ENCODE measurements around the gene TNFRSF25. TPM values are rescaled to one million over a fixed set of nuclear protein-coding genes. Genes with fewer than 3 reads are reported as not detected.
"Not testable (repeated sequence)": the region's sequence is repeated elsewhere in the genome, so short reads cannot be mapped to it uniquely, and the experiment has no call there.

The TNFRSF25 gene
- total and polyA plus RNA-seq, 9 of the 15 experiments (the other 6 are each of a cell fraction or from before 2014, with no cell fraction given), result 0.24 to 0.49 TPM; not detected in 7

DNA sequence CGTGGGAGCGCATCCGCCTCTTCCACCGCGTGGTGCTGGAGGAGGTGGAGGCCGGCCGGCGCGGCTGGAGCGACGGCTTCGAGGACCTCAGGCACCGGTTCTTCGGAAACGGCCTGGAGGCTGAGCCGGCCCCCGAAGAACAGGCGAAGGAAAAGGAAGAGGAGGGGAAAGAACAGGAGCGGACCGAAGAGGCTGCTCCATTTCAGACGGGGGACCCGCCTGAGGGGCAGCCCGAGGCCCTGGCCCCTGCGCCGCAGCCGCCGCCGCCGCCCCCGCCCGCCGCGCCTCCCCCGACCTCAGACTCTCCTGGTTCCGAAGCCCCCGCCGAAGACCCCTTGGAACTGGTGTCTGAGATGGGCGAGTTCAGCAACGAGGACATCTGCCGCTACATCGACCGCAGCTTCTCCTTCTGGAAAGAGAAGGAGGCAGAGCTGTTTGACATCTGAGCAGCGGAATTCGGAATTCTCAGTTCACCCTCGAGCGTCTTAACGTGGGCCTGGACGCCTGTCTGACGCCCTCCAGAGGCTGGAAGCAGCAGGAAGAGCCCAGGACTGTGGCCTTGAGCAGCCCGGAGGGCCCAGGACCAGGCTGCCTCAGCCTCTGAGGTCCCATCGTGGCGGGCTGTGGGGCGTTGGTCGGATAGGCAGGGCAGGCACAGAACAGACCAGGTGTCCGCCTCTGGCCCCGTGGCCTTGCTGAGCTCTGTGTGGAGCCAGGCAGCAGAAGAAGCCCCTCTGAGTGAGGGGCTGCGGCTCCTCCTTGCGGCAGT is 10.0 kb downstream of the TNFRSF25 start:
- Histone ChIP-seq H3K27me3 (ENCODE audit: control insufficient read depth in 2 of 2, insufficient read depth in 2 of 2, low read length in 2 of 2) (peaks cover 37 to 81% of the 10 kb centered on the region in 2 experiments), H3K4me1 (replicated peaks in 1 of 2; ENCODE audit: control insufficient read depth in 2 of 2, insufficient read depth in 2 of 2, low read length in 2 of 2) (peaks cover 0 to 49% of the 10 kb centered on the region in 2 experiments; a peak in 2 of 5 replicates), H4K20me1 (replicated peaks; ENCODE audit: control insufficient read depth, insufficient read depth, low read length) (peaks cover 11% of the 10 kb centered on the region; the same call in 1 of the 2 replicates)
- H3K9me3 ChIP-seq (replicated peaks; ENCODE audit: control insufficient read depth, insufficient read depth, low read depth, low read length); intact Hi-C loops (cut with micrococcal nuclease); BruUV-seq (replicated peaks); DNase-seq (ENCODE audit: extremely low read depth in 1 of 4, low spot score in 3 of 4); H3K4me3 ChIP-seq; in situ Hi-C loops (cut with MboI); H3K4me2 ChIP-seq (ENCODE audit: insufficient read depth, low read length); H3K79me2 ChIP-seq (ENCODE audit: control insufficient read depth, insufficient read depth, low read length); H3K9me1 ChIP-seq (ENCODE audit: control insufficient read depth, insufficient read depth, low read length); H3K9ac ChIP-seq (ENCODE audit: insufficient read depth in 1 of 2, low read depth in 2 of 2, low read length in 2 of 2); H2AFZ ChIP-seq (ENCODE audit: low read depth, low read length); CTCF ChIA-PET (ENCODE audit: low intra/inter-chr PET ratio); H3K36me3 ChIP-seq (ENCODE audit: control insufficient read depth, insufficient read depth, low read length); H3K27ac ChIP-seq (ENCODE audit: extremely low read depth, low read depth, low read length): not testable (repeated sequence)
- POLR2A ChIA-PET, result interaction anchor here (0.9 kb wide), 1 partner anchor 24 kb away, joined by 3 read pairs; no protein-coding TSS in a partner anchor
- peak; percentile 79 for FAIRE-seq
- WGBS (ENCODE audit: insufficient coverage, low coverage, missing lambda C conversion rate), result 47% methylated on average over 51 of the region's 58 CpGs
- TF ChIP-seq, protein P1, sequence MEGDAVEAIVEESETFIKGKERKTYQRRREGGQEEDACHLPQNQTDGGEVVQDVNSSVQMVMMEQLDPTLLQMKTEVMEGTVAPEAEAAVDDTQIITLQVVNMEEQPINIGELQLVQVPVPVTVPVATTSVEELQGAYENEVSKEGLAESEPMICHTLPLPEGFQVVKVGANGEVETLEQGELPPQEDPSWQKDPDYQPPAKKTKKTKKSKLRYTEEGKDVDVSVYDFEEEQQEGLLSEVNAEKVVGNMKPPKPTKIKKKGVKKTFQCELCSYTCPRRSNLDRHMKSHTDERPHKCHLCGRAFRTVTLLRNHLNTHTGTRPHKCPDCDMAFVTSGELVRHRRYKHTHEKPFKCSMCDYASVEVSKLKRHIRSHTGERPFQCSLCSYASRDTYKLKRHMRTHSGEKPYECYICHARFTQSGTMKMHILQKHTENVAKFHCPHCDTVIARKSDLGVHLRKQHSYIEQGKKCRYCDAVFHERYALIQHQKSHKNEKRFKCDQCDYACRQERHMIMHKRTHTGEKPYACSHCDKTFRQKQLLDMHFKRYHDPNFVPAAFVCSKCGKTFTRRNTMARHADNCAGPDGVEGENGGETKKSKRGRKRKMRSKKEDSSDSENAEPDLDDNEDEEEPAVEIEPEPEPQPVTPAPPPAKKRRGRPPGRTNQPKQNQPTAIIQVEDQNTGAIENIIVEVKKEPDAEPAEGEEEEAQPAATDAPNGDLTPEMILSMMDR (IDR thresholded peaks at IDR 0.05 in 2 of 3, conservative IDR thresholded peaks at IDR 0.05 in 1 of 3; ENCODE audit: insufficient read depth in 2 of 3, low read depth in 1 of 3, low read length in 3 of 3), result peak in 2 of 3 experiments; percentile 11 to 15; a peak in 1 of 6 replicates
- ATAC-seq, result peak; percentile 58
